HFFc6 (cell line): Measurements from ENCODE around the gene HMGN4. TPM values are rescaled to one million over a fixed set of nuclear protein-coding genes. Genes with fewer than 3 reads are reported as not detected.

Experiments used
- DNase-seq: peaks from one replicate; pipeline ENCODE4 v3.0.0-alpha.2; 2018
- H3K27ac Mint-ChIP-seq: 2 replicates; pipeline ENCODE4 v1.8.0; 2020; ENCODE audit warnings: mild to moderate bottlenecking, mixed read lengths
- H3K27me3 Mint-ChIP-seq: 2 replicates; pipeline ENCODE4 v1.8.0; 2021; ENCODE audit warnings: mild to moderate bottlenecking, moderate library complexity, mixed read lengths; ENCODE audit not compliant: insufficient read depth
- H3K36me3 Mint-ChIP-seq: 2 replicates; pipeline ENCODE4 v1.8.0; 2021; ENCODE audit warnings: low read depth, mixed read lengths
- H3K4me1 Mint-ChIP-seq: 2 replicates; pipeline ENCODE4 v1.8.0; 2020; ENCODE audit warnings: low read depth, mixed read lengths
- H3K4me3 Mint-ChIP-seq: 2 replicates; pipeline ENCODE4 v1.8.0; 2020; ENCODE audit warnings: mild to moderate bottlenecking, moderate library complexity, mixed read lengths
- H3K9me3 Mint-ChIP-seq: 2 replicates; pipeline ENCODE4 v1.8.0; 2020; ENCODE audit warnings: mild to moderate bottlenecking, mixed read lengths
- total RNA-seq, 6 experiments: library from RNA; stranded (reverse); fragmentation: NEBNext Ultra II Directional; extraction: Animal tissue kit (Norgen Biotek cat#: 25700); gene quantifications; 2 replicates in 1 of 6; 3 replicates in 5 of 6; pipeline ENCODE4 v1.2.3, GENCODE V29; 2021
- TF ChIP-seq, protein P1 (sequence below): fragments of 200-600 bp; sonication (generic); IDR thresholded peaks from 2 replicates; pipeline ENCODE4 v1.5.0; 2021; ENCODE audit warnings: antibody characterized with exemption, mild to moderate bottlenecking

HMGN4 gene
- total RNA-seq, 6 experiments from 2014 or later = 42.6 to 55.7 (median 51.8) TPM

DNA sequence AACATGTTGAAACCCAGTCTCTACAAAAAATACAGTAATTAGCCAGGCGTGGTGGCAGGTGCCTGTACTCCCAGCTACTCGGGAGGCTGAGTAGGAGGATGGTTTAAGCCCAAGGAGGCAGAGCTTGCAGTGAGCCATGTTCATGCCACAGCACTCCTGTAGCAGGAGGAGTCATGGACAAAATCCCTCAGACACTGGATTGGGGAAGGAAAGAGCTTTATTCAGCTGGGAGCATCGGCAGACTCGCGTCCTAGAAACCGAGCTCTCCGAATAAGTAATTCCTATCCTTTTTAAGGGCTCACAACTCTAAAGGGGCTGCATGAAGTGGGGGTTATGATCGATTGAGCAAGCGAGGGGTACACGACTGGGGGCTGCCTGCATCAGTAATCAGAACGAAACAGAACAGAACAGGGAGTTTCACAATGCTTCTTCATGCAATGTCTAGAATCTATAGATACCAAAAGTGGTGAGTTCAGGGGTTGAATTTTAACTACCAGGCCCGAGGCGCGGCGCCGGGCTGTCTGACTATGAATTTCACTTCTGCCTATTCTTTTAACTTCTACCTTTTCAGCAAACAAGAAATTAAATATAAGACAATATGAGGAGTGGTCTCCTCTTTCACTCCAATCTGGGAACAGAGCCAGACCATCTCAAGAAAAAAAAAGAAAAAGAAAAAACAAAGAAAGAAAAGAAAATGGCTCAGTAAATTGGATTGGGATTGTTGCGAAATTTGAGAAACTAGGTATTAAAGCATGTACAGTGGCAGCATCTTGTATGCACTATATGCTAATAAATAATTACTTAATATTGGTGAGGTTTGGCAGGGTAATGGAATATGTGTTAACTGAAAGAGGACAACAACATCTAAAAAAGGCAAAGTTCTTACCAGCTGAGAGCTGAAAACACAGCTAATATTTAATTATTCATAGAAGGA, 23.6 kb downstream of the HMGN4 start:
- no peak for DNase-seq
- H3K4me1 Mint-ChIP-seq = peaks cover 27% of the 10 kb centered on the region
- no peaks in the 10 kb centered on the region for H3K9me3 Mint-ChIP-seq
- no peak overlapping the region for H3K4me3 Mint-ChIP-seq
- H3K27ac Mint-ChIP-seq = no peak overlapping the region
- H3K36me3 Mint-ChIP-seq = no peaks in the 10 kb centered on the region
- no peaks in the 10 kb centered on the region; the same call in 1 of the 2 replicates for H3K27me3 Mint-ChIP-seq
- TF ChIP-seq, protein P1, sequence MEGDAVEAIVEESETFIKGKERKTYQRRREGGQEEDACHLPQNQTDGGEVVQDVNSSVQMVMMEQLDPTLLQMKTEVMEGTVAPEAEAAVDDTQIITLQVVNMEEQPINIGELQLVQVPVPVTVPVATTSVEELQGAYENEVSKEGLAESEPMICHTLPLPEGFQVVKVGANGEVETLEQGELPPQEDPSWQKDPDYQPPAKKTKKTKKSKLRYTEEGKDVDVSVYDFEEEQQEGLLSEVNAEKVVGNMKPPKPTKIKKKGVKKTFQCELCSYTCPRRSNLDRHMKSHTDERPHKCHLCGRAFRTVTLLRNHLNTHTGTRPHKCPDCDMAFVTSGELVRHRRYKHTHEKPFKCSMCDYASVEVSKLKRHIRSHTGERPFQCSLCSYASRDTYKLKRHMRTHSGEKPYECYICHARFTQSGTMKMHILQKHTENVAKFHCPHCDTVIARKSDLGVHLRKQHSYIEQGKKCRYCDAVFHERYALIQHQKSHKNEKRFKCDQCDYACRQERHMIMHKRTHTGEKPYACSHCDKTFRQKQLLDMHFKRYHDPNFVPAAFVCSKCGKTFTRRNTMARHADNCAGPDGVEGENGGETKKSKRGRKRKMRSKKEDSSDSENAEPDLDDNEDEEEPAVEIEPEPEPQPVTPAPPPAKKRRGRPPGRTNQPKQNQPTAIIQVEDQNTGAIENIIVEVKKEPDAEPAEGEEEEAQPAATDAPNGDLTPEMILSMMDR = no peak

DNA sequence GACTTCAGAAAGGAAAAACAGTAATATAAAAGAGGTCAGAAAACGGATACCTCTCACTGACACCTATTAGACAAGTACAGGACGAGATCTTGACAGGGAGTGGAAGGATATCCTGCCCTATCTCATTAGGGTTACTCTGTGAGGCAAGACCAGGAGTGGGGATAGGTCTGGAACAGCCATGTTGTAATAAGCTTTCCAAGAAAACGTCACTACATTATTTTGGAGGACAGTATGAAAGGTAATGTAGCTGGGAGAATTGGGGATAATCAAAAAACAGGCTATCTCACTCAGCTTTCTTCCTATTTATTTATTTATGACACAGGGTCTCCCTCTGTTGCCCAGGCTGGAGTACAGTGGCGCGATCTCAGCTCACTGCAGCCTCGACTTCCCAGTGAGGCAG, 25.3 kb downstream of the HMGN4 start:
- TF ChIP-seq, protein P1 = no peak
- no peak overlapping the region for H3K4me3 Mint-ChIP-seq

DNA sequence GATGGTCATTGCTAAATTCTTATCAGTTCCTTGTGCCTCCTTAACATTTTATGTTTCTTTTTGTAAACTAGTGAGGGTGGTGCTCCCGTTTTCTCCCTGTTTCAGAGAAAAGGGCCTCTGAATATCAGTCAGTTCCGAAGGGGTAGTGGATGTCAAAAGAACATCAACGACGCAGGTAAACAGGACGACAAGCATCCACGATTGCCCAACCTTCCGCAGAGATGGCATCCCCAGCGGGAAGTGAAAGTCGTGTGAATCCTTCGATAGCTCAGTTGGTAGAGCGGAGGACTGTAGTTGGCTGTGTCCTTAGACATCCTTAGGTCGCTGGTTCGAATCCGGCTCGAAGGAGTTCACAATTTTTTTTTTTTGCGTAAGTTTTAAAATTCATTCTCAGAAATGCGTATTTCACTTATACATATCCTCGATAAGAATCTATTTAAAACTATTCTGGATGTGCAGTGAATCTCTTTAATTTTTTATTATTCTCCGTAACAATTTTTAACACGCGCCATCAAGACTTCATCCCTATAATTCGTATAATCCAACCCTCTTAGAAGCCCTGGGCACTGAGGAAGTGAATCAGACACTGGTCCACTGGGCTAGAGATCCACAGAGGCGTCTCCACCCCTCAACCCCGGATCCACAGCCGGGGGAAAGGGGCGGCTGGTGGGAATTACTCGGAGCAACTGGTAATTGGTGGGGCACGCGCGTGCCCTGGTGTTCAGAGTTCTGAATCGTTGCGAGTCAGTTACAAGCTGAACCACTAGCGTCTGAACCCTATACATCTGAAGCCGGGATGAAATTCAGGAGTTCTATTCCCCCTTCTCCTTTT, 30.7 kb downstream of the HMGN4 start:
- peak; percentile 75 for DNase-seq
- Mint-ChIP-seq H3K27me3 (peaks cover 14% of the 10 kb centered on the region), H3K36me3 (no peaks in the 10 kb centered on the region), H3K4me1 (peaks cover 39% of the 10 kb centered on the region), H3K9me3 (0 out of 2 replicates have a peak, but pooled peaks cover 3% of the 10 kb centered on the region), H3K27ac (peak overlapping the region; percentile 81), H3K4me3 (peak overlapping the region; percentile 98)
- TF ChIP-seq, protein P1 = peak; percentile 42

More for the DNA sequence above, 25.3 kb downstream of the HMGN4 start:
- no peak for DNase-seq
- Mint-ChIP-seq H3K36me3 (no peaks in the 10 kb centered on the region), H3K27me3 (peaks cover 2% of the 10 kb centered on the region), H3K9me3 (0 out of 2 replicates have a peak, but pooled peaks cover under 1% of the 10 kb centered on the region), H3K27ac (no peak overlapping the region), H3K4me1 (peaks cover 17% of the 10 kb centered on the region)

DNA sequence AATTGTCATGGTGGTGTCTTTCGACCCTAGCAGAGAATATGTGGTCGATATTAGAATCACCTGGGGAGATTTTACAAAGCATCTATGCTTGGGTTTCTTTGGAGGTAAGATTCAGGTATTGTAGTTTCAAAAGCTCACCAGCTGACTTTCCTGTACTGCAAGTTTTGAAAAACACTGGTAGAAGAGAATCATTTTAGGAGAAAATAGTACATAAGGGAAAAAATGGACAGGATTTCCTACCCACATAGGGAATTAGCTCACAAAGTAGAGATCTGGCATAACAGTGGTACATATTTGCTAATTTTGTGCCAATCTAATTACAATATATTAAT, 31.2 kb downstream of the HMGN4 start:
- Mint-ChIP-seq H3K4me1 (peaks cover 39% of the 10 kb centered on the region), H3K9me3 (0 out of 2 replicates have a peak, but pooled peaks cover 3% of the 10 kb centered on the region), H3K27me3 (peaks cover 14% of the 10 kb centered on the region), H3K4me3 (peak overlapping the region; percentile 98), H3K27ac (peak overlapping the region; percentile 81), H3K36me3 (no peaks in the 10 kb centered on the region)
- TF ChIP-seq, protein P1 = no peak
- no peak for DNase-seq

DNA sequence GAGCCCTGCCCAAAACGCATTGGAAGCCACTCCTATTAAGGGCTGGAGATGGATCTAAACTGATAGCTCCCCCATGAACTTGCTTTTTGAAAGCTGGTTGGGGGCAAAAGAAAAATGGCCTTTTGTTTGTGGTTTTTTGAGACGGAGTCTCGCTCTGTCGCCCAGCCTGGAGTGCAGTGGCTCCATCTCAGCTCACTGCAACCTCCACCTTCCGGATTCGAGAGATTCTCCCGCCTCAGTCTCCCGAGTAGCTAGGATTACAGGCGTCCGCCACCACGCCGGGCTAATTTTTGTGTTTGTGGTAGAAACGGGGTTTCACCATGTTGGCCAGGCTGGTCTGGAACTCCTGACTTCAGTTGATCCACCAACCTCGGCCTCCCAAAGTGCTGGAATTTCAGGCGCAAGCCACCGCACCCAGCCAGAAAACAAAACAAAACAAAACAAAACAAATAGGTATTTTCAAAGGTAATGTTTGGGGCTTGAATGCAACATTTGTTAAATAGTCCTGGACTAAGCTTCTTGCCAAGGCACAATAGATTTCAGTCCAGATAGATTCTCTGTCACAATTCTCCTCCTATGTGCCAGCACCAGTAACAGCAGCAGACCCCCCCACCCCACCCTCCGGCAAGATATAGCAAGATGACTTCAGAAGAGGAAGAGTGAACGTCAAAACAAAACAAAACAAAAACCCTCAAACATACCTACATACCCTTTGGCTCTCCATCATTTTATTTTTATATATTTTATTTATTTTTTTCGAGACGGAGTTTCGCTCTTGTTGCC, 32.1 kb downstream of the HMGN4 start:
- Mint-ChIP-seq H3K4me3 (no peak overlapping the region; the same call in 1 of the 2 replicates), H3K27ac (no peak overlapping the region), H3K9me3 (0 out of 2 replicates have a peak, but pooled peaks cover 3% of the 10 kb centered on the region), H3K27me3 (peaks cover 14% of the 10 kb centered on the region), H3K36me3 (no peaks in the 10 kb centered on the region), H3K4me1 (peaks cover 31% of the 10 kb centered on the region)
- DNase-seq = no peak
- TF ChIP-seq, protein P1 = no peak
